HEK293T (cell line): ENCODE data around the gene SKAP1.

ENCODE experiments used
- ARNT ChIP-seq: fragments of 450-650 bp; IDR thresholded peaks from 2 replicates; pipeline ENCODE4 v1.6.1; 2017; ENCODE audit warnings: mild to moderate bottlenecking
- CTBP1 ChIP-seq: fragments of 450-650 bp; IDR thresholded peaks from 2 replicates; pipeline ENCODE4 v1.6.1; 2016; ENCODE audit warnings: borderline replicate concordance
- ELF4 ChIP-seq: fragments of 450-650 bp; IDR thresholded peaks from 2 replicates; pipeline ENCODE4 v1.6.1; 2017; ENCODE audit warnings: antibody characterized with exemption
- FOXA1 ChIP-seq: fragments of 450-650 bp; IDR thresholded peaks from 2 replicates; pipeline ENCODE4 v1.6.1; 2016; ENCODE audit warnings: mild to moderate bottlenecking
- FOXK2 ChIP-seq: fragments of 450-650 bp; IDR thresholded peaks from 2 replicates; pipeline ENCODE4 v1.6.1; 2016; ENCODE audit warnings: mild to moderate bottlenecking
- FOXM1 ChIP-seq: fragments of 450-650 bp; IDR thresholded peaks from 2 replicates; pipeline ENCODE4 v1.6.1; 2017; ENCODE audit warnings: mild to moderate bottlenecking, borderline replicate concordance
- HDGF ChIP-seq: fragments of 450-650 bp; IDR thresholded peaks from 2 replicates; pipeline ENCODE4 v1.6.1; 2017; ENCODE audit warnings: antibody characterized with exemption, borderline replicate concordance
- L3MBTL2 ChIP-seq: fragments of 450-650 bp; conservative IDR thresholded peaks from 2 replicates; pipeline ENCODE4 v1.6.1; 2016; ENCODE audit warnings: mild to moderate bottlenecking
- LEF1 ChIP-seq: fragments of 450-650 bp; IDR thresholded peaks from 2 replicates; pipeline ENCODE4 v1.6.1; 2017; ENCODE audit warnings: mild to moderate bottlenecking, borderline replicate concordance
- PKNOX1 ChIP-seq: fragments of 450-650 bp; IDR thresholded peaks from 2 replicates; pipeline ENCODE4 v1.6.1; 2016
- SP1 ChIP-seq: fragments of 450-650 bp; IDR thresholded peaks from 2 replicates; pipeline ENCODE4 v1.6.1; 2017
- TARDBP ChIP-seq: fragments of 450-650 bp; IDR thresholded peaks from 2 replicates; pipeline ENCODE4 v1.6.1; 2016
- ZNF384 ChIP-seq: fragments of 450-650 bp; IDR thresholded peaks from 2 replicates; pipeline ENCODE4 v1.6.1; 2016

GRCh38 chr17:48317732-48318131 lies 112.3 kb downstream of the SKAP1 start:
- TF ChIP-seq SP1 (no peak), L3MBTL2 (no peak), CTBP1 (no peak), PKNOX1 (no peak), ZNF384 (no peak), TARDBP (no peak), FOXK2 (no peak), ARNT (no peak), LEF1 (no peak), FOXA1 (no peak), HDGF (no peak), FOXM1 (no peak), ELF4 (no peak)
